Keratinocyte (primary cell): Measurements from ENCODE around the gene PLS1. TPM values are rescaled to one million over a fixed set of nuclear protein-coding genes. Genes with fewer than 3 reads are reported as not detected.
"Not testable (repeated sequence)": the region's sequence is repeated elsewhere in the genome, so short reads cannot be mapped to it uniquely, and the experiment has no call there.

Experiments
- DNase-seq: peaks from one replicate; pipeline ENCODE4 v3.0.0-alpha.2; 2011; ENCODE audit warnings: low read depth, missing footprints, low spot score
- FAIRE-seq: peaks from 2 replicates; lab custom pipeline; 2011; peaks lifted over from hg19 to GRCh38; lab: Jason Lieb, UNC
- H2AFZ ChIP-seq: 2 replicates; pipeline ENCODE4 v1.6.0; 2012; ENCODE audit warnings: low read length, control low read depth, inconsistent platforms; ENCODE audit not compliant: control insufficient read depth
- H3K27ac ChIP-seq: 2 replicates; pipeline ENCODE4 v1.5.1; 2011; ENCODE audit warnings: low read length; ENCODE audit not compliant: control insufficient read depth, insufficient read depth
- H3K27me3 ChIP-seq: 3 replicates; pipeline ENCODE4 v1.6.0; 2011; ENCODE audit warnings: low read length; ENCODE audit not compliant: control insufficient read depth, insufficient read depth; ENCODE audit errors: extremely low read depth
- H3K36me3 ChIP-seq, 2 experiments: 2 replicates in 1 of 2; 3 replicates in 1 of 2; pipeline ENCODE4 v1.5.1; 2011; ENCODE audit warnings: low read length in 2 of 2, mild to moderate bottlenecking in 1 of 2; ENCODE audit not compliant: control insufficient read depth in 2 of 2, insufficient read depth in 2 of 2; ENCODE audit errors: extremely low read depth in 1 of 2
- H3K4me1 ChIP-seq: 3 replicates; pipeline ENCODE4 v1.5.1; 2011; ENCODE audit warnings: low read length; ENCODE audit not compliant: control insufficient read depth, insufficient read depth; ENCODE audit errors: extremely low read depth
- H3K4me2 ChIP-seq: 3 replicates; pipeline ENCODE4 v1.6.0; 2011; ENCODE audit warnings: low read depth, low read length; ENCODE audit not compliant: control insufficient read depth, insufficient read depth; ENCODE audit errors: extremely low read depth
- H3K4me3 ChIP-seq, 3 experiments: fragments of 200-600 bp in 1 of 3; sonication (generic) in 1 of 3; 2 replicates in 2 of 3; 3 replicates in 1 of 3; pipeline ENCODE4 v1.5.1; 2011 to 2016; ENCODE audit warnings: low read length in 3 of 3, mild to moderate bottlenecking in 3 of 3, control low read depth in 2 of 3, inconsistent platforms in 1 of 3, low read depth in 1 of 3, mixed read lengths in 1 of 3, mixed run types in 1 of 3, moderate library complexity in 1 of 3; ENCODE audit not compliant: control insufficient read depth in 2 of 3, insufficient read depth in 2 of 3; ENCODE audit errors: extremely low read depth in 1 of 3
- H3K79me2 ChIP-seq: 2 replicates; pipeline ENCODE4 v1.6.0; 2012; ENCODE audit warnings: low read length; ENCODE audit not compliant: control insufficient read depth, insufficient read depth
- H3K9ac ChIP-seq: 3 replicates; pipeline ENCODE4 v1.6.0; 2011; ENCODE audit warnings: low read length; ENCODE audit not compliant: control insufficient read depth, insufficient read depth; ENCODE audit errors: extremely low read depth
- H3K9me1 ChIP-seq: 3 replicates; pipeline ENCODE4 v1.6.0; 2011; ENCODE audit warnings: low read length; ENCODE audit not compliant: control insufficient read depth, insufficient read depth; ENCODE audit errors: extremely low read depth
- H3K9me3 ChIP-seq: 2 replicates; pipeline ENCODE4 v1.5.1; 2012; ENCODE audit warnings: low read depth, low read length; ENCODE audit not compliant: control insufficient read depth
- H4K20me1 ChIP-seq: 3 replicates; pipeline ENCODE4 v1.6.0; 2011; ENCODE audit warnings: low read length; ENCODE audit not compliant: control insufficient read depth, insufficient read depth; ENCODE audit errors: extremely low read depth
- CTCF ChIP-seq, 3 experiments: IDR thresholded peaks in 1 of 3; conservative IDR thresholded peaks in 1 of 3; optimal IDR thresholded peaks in 1 of 3; 2 replicates in 2 of 3; 3 replicates in 1 of 3; pipeline versions ENCODE3 to v1.5.1; 2011; ENCODE audit warnings: low read length in 3 of 3, mild to moderate bottlenecking in 3 of 3, moderate library complexity in 2 of 3, control low read depth in 1 of 3, inconsistent platforms in 1 of 3; ENCODE audit not compliant: insufficient read depth in 2 of 3; ENCODE audit errors: extremely low read depth in 1 of 3
- EZH2 ChIP-seq: IDR thresholded peaks from one replicate; pipeline ENCODE4 v1.6.1; 2012; ENCODE audit warnings: inconsistent platforms, mild to moderate bottlenecking, low read length, moderate library complexity
- dilution Hi-C: fragments of 300-500 bp; cut with MboI; formaldehyde crosslinking; loops from one replicate; pipeline ENCODE4 v1.7.0; 2020; ENCODE audit warnings: low sequenced_read_pairs; ENCODE audit not compliant: extremely low pct_ligation_motif_present
- polyA plus RNA-seq, 5 experiments: library from polyadenylated mRNA; depleted of rRNA in 3 of 5; stranded (reverse) in 3 of 5; stranded (forward) in 1 of 5; unstranded in 1 of 5; fragments of >200 nt; gene quantifications; 1 replicate in 1 of 5; 2 replicates in 3 of 5; 3 replicates in 1 of 5; pipeline versions ENCODE4 v1.2.1 to v1.2.3, GENCODE V29; 2011 to 2012; ENCODE audit warnings: missing spikeins in 2 of 5, low read depth in 1 of 5, low replicate concordance in 1 of 5

Gene PLS1
- polyA plus RNA-seq, 1 donor (not counting 4 experiments of a cell fraction or from before 2014, with no cell fraction given): 13.9 TPM

GRCh38 chr3:142588703-142589102, 7.5 kb upstream of the PLS1 start:
- Histone ChIP-seq H3K27me3 (no peaks in the 10 kb centered on the region), H3K79me2 (no peaks in the 10 kb centered on the region), H3K4me3 (no peak overlapping the region), H3K27ac (no peak overlapping the region), H3K36me3 (no peaks in the 10 kb centered on the region), H3K9ac (no peak overlapping the region), H2AFZ (peak overlapping the region; percentile 33), H3K4me1 (peaks cover 7% of the 10 kb centered on the region), H3K9me3 (no peaks in the 10 kb centered on the region), H3K9me1 (no peaks in the 10 kb centered on the region), H3K4me2 (no peak overlapping the region), H4K20me1 (no peaks in the 10 kb centered on the region)
- TF ChIP-seq CTCF (optimal IDR thresholded peaks at IDR 0.05 in 1 of 3, IDR thresholded peaks at IDR 0.05 in 1 of 3, conservative IDR thresholded peaks at IDR 0.05 in 1 of 3; ENCODE audit: extremely low read depth in 1 of 3, insufficient read depth in 2 of 3, low read length in 3 of 3) (no peak), EZH2 (no peak)
- dilution Hi-C loops: no loop called here
- DNase-seq (no peak), FAIRE-seq (no peak)

- H3K4me3 ChIP-seq, dilution Hi-C loops, H3K79me2 ChIP-seq, H4K20me1 ChIP-seq, H3K36me3 ChIP-seq, H3K4me2 ChIP-seq, H3K9me3 ChIP-seq, H3K27me3 ChIP-seq, H3K27ac ChIP-seq, H3K9ac ChIP-seq, FAIRE-seq, DNase-seq, H3K9me1 ChIP-seq, H2AFZ ChIP-seq: not testable (repeated sequence)
- peaks cover 12% of the 10 kb centered on the region for H3K4me1 ChIP-seq
Observed at GRCh38 chr3:142592268-142592667, 3.9 kb upstream of the PLS1 start.

GRCh38 chr3:142595141-142595540, 1.1 kb upstream of the PLS1 start:
- Histone ChIP-seq H3K27ac (peak overlapping the region; percentile 80), H3K27me3 (no peaks in the 10 kb centered on the region), H3K4me1 (peaks cover 21% of the 10 kb centered on the region), H3K36me3 (no peaks in the 10 kb centered on the region), H3K4me2 (peak overlapping the region; percentile 95), H4K20me1 (no peaks in the 10 kb centered on the region), H3K9ac (no peak overlapping the region), H3K9me3 (no peaks in the 10 kb centered on the region), H2AFZ (peak overlapping the region; percentile 99), H3K79me2 (peaks cover 7% of the 10 kb centered on the region), H3K4me3 (peak overlapping the region in 1 of 3 experiments; percentile 85), H3K9me1 (no peaks in the 10 kb centered on the region)
- DNase-seq (no peak), FAIRE-seq (no peak)
- TF ChIP-seq CTCF (optimal IDR thresholded peaks at IDR 0.05 in 1 of 3, IDR thresholded peaks at IDR 0.05 in 1 of 3, conservative IDR thresholded peaks at IDR 0.05 in 1 of 3; ENCODE audit: extremely low read depth in 1 of 3, insufficient read depth in 2 of 3, low read length in 3 of 3): no peak
- dilution Hi-C loops: no loop called here
